NOMO-1 (cell line): Measurements from ENCODE around the gene SOCS7.
A peak's percentile ranks its signal among the peaks of the same experiment; 100 is the strongest.

Experiments
- DNase-seq, 2 experiments: peaks; one replicate each; lab custom pipeline; 2025; ENCODE audit not compliant: unreplicated experiment in 2 of 2; lab: John Stamatoyannopoulos, UW

The SOCS7 gene

GRCh38 chr17:38418062-38418692 is 66.5 kb downstream of the SOCS7 start:
- no peak for DNase-seq

DNA sequence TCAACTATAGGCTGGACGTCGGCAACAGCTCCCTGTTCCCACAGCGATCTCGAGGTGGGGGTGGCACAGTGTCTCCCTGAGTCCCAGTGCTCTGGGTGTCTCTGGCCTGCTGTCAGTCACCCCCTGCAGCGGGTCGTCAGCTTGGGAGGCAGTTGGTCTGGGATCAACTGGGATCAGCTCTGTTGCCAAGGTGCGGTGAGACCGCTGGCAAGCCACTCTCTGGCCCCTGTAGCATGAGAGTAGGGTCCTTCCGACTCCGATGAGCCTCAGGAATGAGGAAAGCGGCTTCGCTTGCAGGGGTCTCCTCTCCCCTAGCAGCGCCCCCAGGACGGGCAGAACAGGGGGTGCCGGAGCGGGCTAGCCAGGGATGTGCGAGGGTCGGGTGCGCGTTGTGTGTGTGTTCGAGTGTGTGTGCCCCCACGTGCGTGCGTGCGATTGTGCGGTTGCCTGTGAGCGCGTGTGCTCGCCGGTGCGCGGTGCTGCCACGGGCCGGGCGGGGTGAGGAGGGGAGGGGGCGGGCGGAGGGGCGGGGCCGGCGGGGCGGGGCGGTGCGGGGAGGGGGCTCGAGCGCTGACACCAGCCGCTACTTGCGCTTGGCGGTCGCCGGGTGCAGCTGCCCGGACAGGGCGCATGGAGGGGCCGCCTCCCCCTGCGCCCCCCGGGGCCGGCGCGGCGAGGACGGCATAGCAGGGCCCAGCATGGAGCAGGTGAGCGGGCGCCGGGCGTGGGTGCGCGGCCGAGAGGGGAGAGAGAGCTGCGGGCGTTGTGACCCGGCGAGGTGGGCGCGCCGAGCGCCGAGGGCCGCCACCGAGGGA is 67.3 kb downstream of the SOCS7 start:
- DNase-seq, result no peak

- DNase-seq, result no peak
Measured at GRCh38 chr17:38419508-38419981, 67.9 kb downstream of the SOCS7 start.

DNA sequence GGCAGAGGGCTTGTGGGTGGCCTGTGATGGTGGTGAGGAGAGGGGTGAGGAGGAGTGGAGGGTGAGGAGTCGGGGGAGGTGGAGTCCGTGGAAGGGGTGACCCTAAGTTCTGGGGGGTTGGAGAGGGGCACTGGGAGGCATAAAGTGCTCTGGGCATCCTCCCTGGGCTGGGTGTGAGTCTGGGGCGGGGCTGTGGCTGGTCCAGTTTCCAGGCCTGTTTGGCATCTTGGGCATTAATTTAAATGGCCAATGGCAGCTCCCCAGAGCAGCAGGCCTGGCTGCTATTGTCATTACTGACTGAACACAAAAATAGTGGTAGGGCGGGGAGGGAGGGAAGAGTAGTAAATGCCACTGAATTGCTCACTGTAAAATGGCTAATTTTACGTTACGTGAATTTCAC is 68.9 kb downstream of the SOCS7 start:
- no peak for DNase-seq

- DNase-seq, result no peak
Measured at GRCh38 chr17:38421171-38421841, 69.7 kb downstream of the SOCS7 start.

DNA sequence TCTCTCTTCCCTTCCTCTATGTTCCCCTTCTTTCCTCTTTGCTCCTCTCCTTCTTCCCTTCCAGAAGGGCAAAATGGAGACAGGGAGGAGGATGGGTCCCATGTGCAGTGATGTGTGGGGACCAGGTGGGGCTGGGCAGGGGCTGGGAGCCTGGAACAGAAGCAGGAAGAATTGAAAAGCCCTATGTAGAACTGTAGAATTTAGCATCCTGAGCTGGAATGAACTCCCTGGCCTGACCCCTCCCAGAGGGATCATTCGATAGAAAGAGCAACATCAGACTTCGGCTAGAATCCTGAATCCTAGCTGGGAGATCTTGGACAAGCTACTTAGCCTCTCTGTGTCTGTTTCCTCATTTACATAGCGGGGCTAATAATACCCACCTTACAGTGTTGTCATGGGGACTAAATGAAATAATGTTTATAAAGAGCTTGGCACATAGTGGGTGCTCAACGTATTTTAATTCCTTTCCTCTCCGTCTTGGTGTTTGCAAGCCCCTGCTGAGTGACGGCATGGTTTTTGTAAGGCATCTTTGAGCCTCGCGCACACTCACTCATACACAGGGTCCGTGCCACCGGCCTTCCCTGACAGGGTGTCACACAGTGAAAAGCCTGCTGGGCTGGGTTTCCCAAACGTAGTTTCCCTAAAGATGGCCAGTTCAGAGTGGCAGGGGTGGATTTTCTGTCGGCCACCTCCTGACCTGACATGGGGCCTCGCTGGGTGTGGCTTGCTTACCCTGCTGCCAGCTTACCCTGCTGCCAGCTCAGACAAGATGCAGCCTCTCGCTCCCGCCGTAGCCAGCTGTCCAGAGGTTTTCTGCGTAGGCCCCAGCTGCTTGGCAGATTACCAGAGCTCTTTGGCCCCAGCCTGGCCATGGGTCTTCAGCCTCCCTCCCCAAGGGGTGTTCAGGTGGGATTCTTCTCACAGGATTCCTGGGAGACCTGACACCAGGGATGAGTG is 70.5 kb downstream of the SOCS7 start:
- no peak for DNase-seq

- no peak for DNase-seq
Measured at GRCh38 chr17:38424297-38424972, 72.8 kb downstream of the SOCS7 start.

GRCh38 chr17:38425031-38425430 is 73.4 kb downstream of the SOCS7 start:
- DNase-seq, result no peak

DNA sequence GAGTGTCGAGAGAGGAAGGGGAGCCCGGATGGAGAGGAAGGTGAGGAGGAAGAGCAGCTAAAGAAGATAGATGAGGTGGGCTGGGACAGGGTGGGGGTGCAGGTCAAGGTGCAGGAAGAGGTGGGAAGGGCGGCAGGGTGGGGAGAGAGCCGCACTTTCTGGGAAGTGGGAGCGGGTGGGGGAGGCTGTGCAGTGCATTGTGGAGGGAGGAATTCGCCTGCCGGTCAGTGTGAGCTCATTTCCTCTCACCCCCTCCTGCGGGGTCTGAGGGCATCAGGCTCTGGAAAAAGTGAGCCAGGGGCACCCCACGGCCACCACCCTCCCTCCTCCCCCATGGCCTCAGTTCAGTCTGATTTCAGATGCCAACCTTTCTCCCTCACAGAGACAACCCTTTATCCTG is 74.1 kb downstream of the SOCS7 start:
- DNase-seq, result no peak

DNA sequence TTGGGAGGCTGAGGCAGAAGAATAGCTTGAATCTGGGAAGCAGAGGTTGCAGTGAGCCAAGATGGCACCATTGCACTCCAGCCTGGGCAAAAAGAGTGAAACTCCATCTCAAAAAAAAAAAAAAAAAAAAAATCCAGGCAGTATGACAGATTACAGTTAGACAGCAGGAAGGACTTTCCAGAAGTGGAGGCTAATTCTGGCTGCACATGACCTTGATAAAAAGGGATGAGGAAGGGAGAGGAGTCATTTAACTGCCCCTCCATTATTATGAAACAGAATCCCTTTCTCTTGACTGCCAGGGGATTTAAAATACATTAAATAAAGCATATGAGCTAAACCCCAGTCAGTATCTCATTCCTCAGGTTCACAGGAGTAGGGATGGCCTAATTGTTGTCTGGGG is 74.8 kb downstream of the SOCS7 start:
- no peak for DNase-seq

GRCh38 chr17:38427160-38427949 is 75.7 kb downstream of the SOCS7 start:
- DNase-seq, result no peak

- DNase-seq, result peak in 1 of 2 experiments; percentile 22
Measured at GRCh38 chr17:38428112-38428642, 76.5 kb downstream of the SOCS7 start, which contains the start of gene ARHGAP23. ARHGAP23 (plus strand) TSS chr17:38428464; CDS start chr17:38428486, 22 bp downstream.

DNA sequence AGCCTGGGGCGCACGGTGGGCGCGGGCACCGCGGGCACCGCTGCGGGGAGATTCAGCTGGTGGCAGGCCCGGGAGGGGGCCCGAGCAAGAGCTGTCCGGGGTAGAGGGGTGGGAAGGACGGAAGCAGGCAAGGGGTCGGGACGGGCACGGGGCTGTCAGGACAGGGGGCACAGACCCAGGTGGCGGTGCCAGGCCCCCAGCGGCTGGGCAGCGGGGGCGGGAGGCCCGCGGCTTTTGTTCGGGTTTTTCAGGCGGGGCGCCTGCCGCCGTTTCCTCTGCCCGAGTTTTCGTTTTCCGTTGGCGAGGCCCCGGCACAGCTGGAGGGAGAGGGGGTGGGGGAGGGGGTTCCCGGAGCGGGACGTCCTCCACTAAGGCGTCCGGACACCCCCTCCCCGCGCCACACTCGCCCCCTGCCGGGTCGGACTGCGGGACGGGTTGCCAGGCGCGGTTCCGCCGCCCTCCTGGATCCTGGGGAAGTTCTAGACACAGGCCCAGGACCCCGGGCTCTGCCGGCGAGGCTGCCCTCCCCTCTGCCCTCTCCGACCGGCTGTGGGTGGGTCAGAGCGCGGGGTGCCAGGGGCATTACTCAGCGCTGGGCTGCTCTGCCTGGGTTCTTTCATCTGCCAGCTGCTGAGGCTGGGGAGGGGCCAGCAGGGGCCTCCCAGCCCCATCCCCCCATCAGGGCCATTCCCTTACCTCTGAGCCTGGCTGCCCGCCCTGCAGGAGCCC is 77.2 kb downstream of the SOCS7 start:
- peak in 1 of 2 experiments; percentile 3 for DNase-seq

DNA sequence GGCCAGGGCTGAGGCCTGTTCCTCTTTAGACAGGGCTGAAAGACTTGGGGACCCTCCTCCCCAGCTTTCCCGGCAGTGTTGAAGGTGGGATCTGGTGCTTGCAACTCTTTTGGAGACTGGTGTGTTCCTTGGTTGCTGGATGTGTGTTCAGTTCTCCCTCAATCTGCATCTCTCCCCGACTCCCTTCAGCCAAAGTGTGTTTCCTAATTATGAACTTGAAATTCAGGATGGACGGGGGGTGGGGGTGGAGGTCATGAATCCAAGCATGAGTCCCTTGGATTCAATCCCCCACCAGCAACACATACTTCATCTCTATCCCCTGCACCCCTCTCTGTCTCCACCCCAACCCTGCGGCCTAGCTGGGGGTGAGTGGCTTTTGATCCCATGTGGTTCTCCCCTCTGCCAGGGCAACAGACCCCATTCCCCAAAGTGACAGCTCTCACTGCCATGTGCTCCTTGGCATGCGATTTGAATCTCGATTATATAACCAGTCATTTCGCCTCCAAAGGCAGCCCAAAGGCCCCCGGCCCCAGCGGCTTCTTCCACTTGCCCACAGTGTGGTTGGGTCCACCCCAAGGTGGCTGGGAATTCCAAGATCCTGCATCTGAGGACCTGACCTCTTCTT is 77.9 kb downstream of the SOCS7 start:
- DNase-seq, result no peak

DNA sequence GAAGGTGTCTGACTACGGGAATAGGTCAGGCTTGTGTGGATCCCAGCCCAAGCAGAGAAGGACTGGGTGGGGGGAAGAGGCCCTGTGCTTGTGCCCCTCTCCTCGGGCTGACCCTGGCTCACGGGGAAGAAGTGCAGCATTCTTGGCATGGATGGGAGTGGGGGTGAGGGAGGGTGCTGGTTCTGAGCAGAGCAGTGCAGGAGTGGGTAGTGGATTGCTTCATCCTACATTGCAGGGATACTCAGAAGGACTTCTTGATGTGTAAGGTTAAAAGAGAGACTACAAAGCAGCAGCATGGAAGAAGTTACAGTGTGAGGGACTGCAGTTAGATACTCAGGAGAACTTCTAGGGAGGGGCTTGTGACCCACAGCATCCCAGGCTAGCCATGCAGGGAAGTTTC is 78.7 kb downstream of the SOCS7 start:
- no peak for DNase-seq

DNA sequence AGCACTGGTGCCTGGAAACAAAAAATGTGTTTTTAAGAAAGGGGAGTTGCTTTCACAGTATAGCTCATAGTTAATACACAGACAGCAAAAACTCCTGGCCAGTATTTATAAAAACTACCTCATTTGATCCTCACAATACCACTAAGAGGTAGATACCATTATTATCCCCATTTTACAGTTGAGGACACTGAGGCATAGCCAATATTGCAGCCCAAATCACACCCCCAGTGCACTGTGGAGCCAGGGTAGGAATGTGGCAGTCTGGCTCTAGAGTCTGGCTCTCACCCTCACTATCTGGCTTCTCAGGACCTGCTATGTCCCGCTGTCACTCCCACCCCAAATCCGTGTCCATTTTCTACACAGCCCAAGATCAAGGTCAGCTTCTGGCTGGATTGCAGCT is 79.2 kb downstream of the SOCS7 start:
- DNase-seq, result no peak

GRCh38 chr17:38431346-38432145 is 79.9 kb downstream of the SOCS7 start:
- no peak for DNase-seq
